Measurements from ENCODE around the gene PWWP2A. TPM values are rescaled to one million over a fixed set of nuclear protein-coding genes. Genes with fewer than 3 reads are reported as not detected.

The PWWP2A gene
- total and polyA plus RNA-seq, 2 of the 8 experiments (the other 6 are each of a cell fraction or from before 2014, with no cell fraction given), result 18.5 to 63.0 TPM

- WGBS, 2 experiments (ENCODE audit: extremely low coverage in 1 of 2, insufficient coverage in 1 of 2, insufficient read length in 1 of 2, insufficient replicate concordance in 2 of 2, low coverage in 1 of 2, low lambda C conversion rate in 2 of 2, missing lambda C conversion rate in 1 of 2), result 62% methylated on average over 3 of the region's 3 CpGs; no CpG with 5 or more reads in 1 of the 2 experiments
- Histone ChIP-seq H3K14ac (ENCODE audit: insufficient read length) (no peak overlapping the region), H3K56ac (replicated peaks; ENCODE audit: insufficient read length, low read depth, low read length) (no peak overlapping the region), H3K18ac (ENCODE audit: extremely low read depth, low read length) (no peak overlapping the region), H3K36me3 (ENCODE audit: control insufficient read depth in 2 of 4, insufficient read depth in 4 of 4, low read length in 3 of 4) (peaks cover 2 to 54% (median 20%) of the 10 kb centered on the region in 4 experiments), H3K9me3 (ENCODE audit: insufficient read depth in 2 of 2, low read depth in 1 of 2, low read length in 1 of 2) (no peaks in the 10 kb centered on the region), H2AK5ac (ENCODE audit: low read depth, low read length) (no peak overlapping the region), H3K23me2 (ENCODE audit: low read depth, low read length) (no peaks in the 10 kb centered on the region; the same call in 1 of the 2 replicates), H3K27me3 (replicated peaks in 1 of 4; ENCODE audit: control insufficient read depth in 3 of 4, extremely low read depth in 1 of 4, insufficient read depth in 3 of 4, low read length in 3 of 4) (no peaks in the 10 kb centered on the region), H3K9ac (replicated peaks in 1 of 4; ENCODE audit: extremely low read depth in 1 of 4, low read depth in 3 of 4, low read length in 3 of 4) (no peak overlapping the region), H3K4me2 (ENCODE audit: insufficient read depth in 1 of 2, low read depth in 2 of 2, low read length in 2 of 2) (no peak overlapping the region), H3K4ac (replicated peaks; ENCODE audit: insufficient read length, low read depth, low read length) (no peak overlapping the region), H3K79me2 (ENCODE audit: control insufficient read depth in 1 of 2, insufficient read depth in 2 of 2, low read length in 2 of 2) (no peaks in the 10 kb centered on the region), H2BK12ac (ENCODE audit: low read depth, low read length) (no peak overlapping the region), H4K5ac (ENCODE audit: insufficient read length, low read depth, low read length) (no peak overlapping the region), H2BK20ac (ENCODE audit: low read length) (no peak overlapping the region), H2BK120ac (replicated peaks; ENCODE audit: low read depth, low read length) (no peak overlapping the region), H2BK5ac (ENCODE audit: low read depth, low read length) (no peak overlapping the region), H4K8ac (ENCODE audit: extremely low read depth, insufficient read depth, low read length) (no peak overlapping the region), H3K79me1 (ENCODE audit: low read depth, low read length) (no peaks in the 10 kb centered on the region), H3K27ac (ENCODE audit: low read depth, low read length) (no peak overlapping the region), H2AFZ (ENCODE audit: low read length) (no peak overlapping the region), H4K20me1 (replicated peaks in 1 of 2; ENCODE audit: control insufficient read depth in 1 of 2, insufficient read depth in 2 of 2, low read length in 2 of 2) (peaks cover 0 to 2% of the 10 kb centered on the region in 2 experiments), H3K4me1 (replicated peaks in 1 of 4; ENCODE audit: control insufficient read depth in 3 of 4, insufficient read depth in 4 of 4, low read length in 3 of 4) (peaks cover under 1 to 8% (median 5%) of the 10 kb centered on the region in 4 experiments; a peak in 4 of 7 replicates), H4K91ac (replicated peaks; ENCODE audit: insufficient read length, low read length) (no peak overlapping the region), H2BK15ac (ENCODE audit: low read length) (no peak overlapping the region), H3K4me3 (ENCODE audit: extremely low read depth in 1 of 4, insufficient read depth in 2 of 4, low read depth in 3 of 4, low read length in 4 of 4) (no peak overlapping the region), H3K23ac (ENCODE audit: insufficient read length) (no peak overlapping the region)
- ChIA-PET POLR2A (ENCODE audit: partially characterized antibody) (interaction anchor here (1.6 kb wide), 1 partner anchor 15 kb away, joined by 3 read pairs; no protein-coding TSS in a partner anchor), CTCF (ENCODE audit: partially characterized antibody) (interaction anchor here (0.6 to 2.1 kb wide), 5 partner anchors 9 to 239 kb away, joined by 3 to 12 read pairs (median 4); no protein-coding TSS in a partner anchor)
- DNase-seq (ENCODE audit: low read depth in 1 of 2, low spot score in 2 of 2) (no peak), FAIRE-seq (no peak)
- TF ChIP-seq CBX8 (IDR thresholded peaks at IDR 0.05; ENCODE audit: borderline replicate concordance, low read depth, low read length), result no peak
- no peak for TF ChIP-seq ATF2 (IDR thresholded peaks at IDR 0.05; ENCODE audit: low read length)
Measured at GRCh38 chr5:160049099-160049498, 70.2 kb downstream of the PWWP2A start.
